ENCODE data around the gene RFC1. TPM values are rescaled to one million over a fixed set of nuclear protein-coding genes. Genes with fewer than 3 reads are reported as not detected.

Gene RFC1
- total RNA-seq, 4 donors from 2014 or later = 19.9 to 35.5 (median 29.6) TPM

GRCh38 chr4:39324446-39324845, 41.7 kb downstream of the RFC1 start:
- H3K4me3 ChIP-seq (ENCODE audit: low read depth, poor library complexity, severe bottlenecking) = no peak overlapping the region
- no peak for DNase-seq (ENCODE audit: low spot score in 2 of 2)
- no peak for TF ChIP-seq POLR2A (IDR thresholded peaks at IDR 0.05)
- no peak for TF ChIP-seq CTCF (IDR thresholded peaks at IDR 0.05)
- WGBS, 2 donors = 84 to 96% methylated on average over 2 of the region's 2 CpGs
- intact Hi-C loops (cut with DNase I; ENCODE audit: low total_unique reads) = no loop called here

GRCh38 chr4:39323821-39324220, 42.3 kb downstream of the RFC1 start:
- intact Hi-C loops (cut with DNase I; ENCODE audit: low total_unique reads) = no loop called here
- DNase-seq (ENCODE audit: low spot score in 2 of 2) = no peak
- 98 to 100% methylated on average over 1 of the region's 1 CpG for WGBS, 2 donors
- no peak overlapping the region for H3K4me3 ChIP-seq (ENCODE audit: low read depth, poor library complexity, severe bottlenecking)
- TF ChIP-seq CTCF (IDR thresholded peaks at IDR 0.05) = no peak
- TF ChIP-seq POLR2A (IDR thresholded peaks at IDR 0.05) = no peak

DNA sequence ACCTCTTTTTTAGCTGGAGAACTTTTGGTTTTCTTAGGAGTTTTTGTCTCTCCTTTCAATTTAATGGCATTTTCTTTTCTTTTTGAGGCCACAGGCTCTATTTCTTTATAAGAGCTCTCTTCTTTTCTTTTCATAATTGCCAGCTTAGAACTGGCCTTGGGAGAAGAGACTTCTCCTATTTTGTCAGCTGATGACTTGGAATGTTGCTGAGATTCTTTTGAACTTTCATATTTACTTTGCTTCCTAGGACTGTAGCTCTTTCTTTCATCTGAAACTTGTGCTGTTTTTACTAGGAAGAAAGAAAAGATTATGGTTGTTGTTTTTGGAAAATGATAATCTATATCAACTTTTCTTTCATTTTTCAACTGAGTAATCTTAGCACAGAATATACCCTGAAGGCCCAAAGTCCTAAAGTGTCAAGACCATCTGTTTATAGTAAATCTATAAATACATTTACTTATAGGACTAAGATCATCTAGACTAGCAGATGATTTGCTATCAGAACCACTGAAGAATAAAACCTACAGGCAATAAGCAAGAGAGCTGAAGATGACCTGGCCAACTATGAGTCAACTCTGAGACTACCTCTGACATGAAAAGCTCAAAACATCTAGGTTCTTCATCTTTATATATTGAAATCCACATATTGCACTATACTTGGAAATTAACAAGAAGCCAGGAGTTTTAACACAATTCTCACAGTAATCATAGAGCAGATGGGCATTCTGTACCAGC, 45.6 kb downstream of the RFC1 start:
- DNase-seq (ENCODE audit: low spot score in 2 of 2) = no peak
- no peak overlapping the region for H3K4me3 ChIP-seq (ENCODE audit: low read depth, poor library complexity, severe bottlenecking)
- intact Hi-C loops (cut with DNase I; ENCODE audit: low total_unique reads) = no loop called here
- no peak for TF ChIP-seq POLR2A (IDR thresholded peaks at IDR 0.05)
- TF ChIP-seq CTCF (IDR thresholded peaks at IDR 0.05) = no peak

GRCh38 chr4:39319676-39320075, 46.5 kb downstream of the RFC1 start:
- no peak for TF ChIP-seq POLR2A (IDR thresholded peaks at IDR 0.05)
- TF ChIP-seq CTCF (IDR thresholded peaks at IDR 0.05) = no peak

DNA sequence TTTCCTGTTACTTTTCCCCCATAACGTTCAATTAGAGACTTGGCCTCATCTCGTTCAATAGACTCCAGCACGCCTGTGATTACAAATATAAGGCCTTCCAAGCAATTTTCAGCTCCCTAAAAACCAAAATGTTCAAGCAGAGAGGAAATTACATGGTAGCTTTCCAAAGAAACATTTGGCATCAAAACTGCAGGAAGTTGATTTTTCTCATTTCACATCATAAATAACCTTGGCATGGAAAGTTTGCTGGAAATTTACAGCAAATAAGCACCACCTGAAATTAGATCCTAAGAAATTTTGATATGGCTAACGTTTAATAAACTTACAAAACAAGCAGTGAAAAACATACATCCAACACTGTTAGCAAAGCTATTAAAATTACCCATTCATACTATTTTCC, 53.3 kb downstream of the RFC1 start:
- WGBS, 2 donors = 43 to 61% methylated on average over 4 of the region's 4 CpGs
- intact Hi-C loops (cut with DNase I; ENCODE audit: low total_unique reads) = no loop called here

More at GRCh38 chr4:39319676-39320075, 46.5 kb downstream of the RFC1 start:
- intact Hi-C loops (cut with DNase I; ENCODE audit: low total_unique reads) = no loop called here
- H3K4me3 ChIP-seq (ENCODE audit: low read depth, poor library complexity, severe bottlenecking) = no peak overlapping the region
- no peak for DNase-seq (ENCODE audit: low spot score in 2 of 2)
- 91 to 96% methylated on average over 4 of the region's 4 CpGs for WGBS, 2 donors

More for the DNA sequence above, 53.3 kb downstream of the RFC1 start:
- TF ChIP-seq CTCF (IDR thresholded peaks at IDR 0.05) (no peak), POLR2A (IDR thresholded peaks at IDR 0.05) (no peak)
- H3K4me3 ChIP-seq (ENCODE audit: low read depth, poor library complexity, severe bottlenecking) = no peak overlapping the region
- DNase-seq (ENCODE audit: low spot score in 2 of 2) = no peak
